ENCODE measurements around the gene IRAK1. TPM values are rescaled to one million over a fixed set of nuclear protein-coding genes. Genes with fewer than 3 reads are reported as not detected.
A peak's percentile ranks its signal among the peaks of the same experiment; 100 is the strongest.

The IRAK1 gene
- total RNA-seq, 1 experiment from 2014 or later = 38.1 TPM

- peak; percentile 80 for DNase-seq (ENCODE audit: low read depth)
Measured at GRCh38 chrX:153971450-153972367, 48.0 kb downstream of the IRAK1 start, which contains the start of gene HCFC1. HCFC1 (minus strand) TSS chrX:153971818; CDS start chrX:153970840, 978 bp downstream.

- peak; percentile 81 for DNase-seq (ENCODE audit: low read depth)
Measured at GRCh38 chrX:153971124-153971449, 48.6 kb downstream of the IRAK1 start.

GRCh38 chrX:153970357-153971123 lies 49.2 kb downstream of the IRAK1 start:
- DNase-seq (ENCODE audit: low read depth) = peak; percentile 65

- no peak for DNase-seq (ENCODE audit: low read depth)
Measured at GRCh38 chrX:153969904-153970356, 49.8 kb downstream of the IRAK1 start.

- no peak for DNase-seq (ENCODE audit: low read depth)
Measured at GRCh38 chrX:153969125-153969903, 50.4 kb downstream of the IRAK1 start.

GRCh38 chrX:153968754-153969124 lies 51.0 kb downstream of the IRAK1 start:
- no peak for DNase-seq (ENCODE audit: low read depth)

- no peak for DNase-seq (ENCODE audit: low read depth)
Measured at GRCh38 chrX:153968255-153968654, 51.4 kb downstream of the IRAK1 start.

- DNase-seq (ENCODE audit: low read depth) = no peak
Measured at GRCh38 chrX:153967536-153968224, 52.0 kb downstream of the IRAK1 start.

- DNase-seq (ENCODE audit: low read depth) = no peak
Measured at GRCh38 chrX:153966841-153967535, 52.7 kb downstream of the IRAK1 start.

- no peak for DNase-seq (ENCODE audit: low read depth)
Measured at GRCh38 chrX:153966283-153966688, 53.4 kb downstream of the IRAK1 start.

GRCh38 chrX:153965406-153965805 lies 54.3 kb downstream of the IRAK1 start:
- no peak for DNase-seq (ENCODE audit: low read depth)

- DNase-seq (ENCODE audit: low read depth) = no peak
Measured at GRCh38 chrX:153964105-153964504, 55.6 kb downstream of the IRAK1 start.

GRCh38 chrX:153963546-153963945 lies 56.2 kb downstream of the IRAK1 start:
- DNase-seq (ENCODE audit: low read depth) = no peak

- DNase-seq (ENCODE audit: low read depth) = no peak
Measured at GRCh38 chrX:153961292-153961691, 58.4 kb downstream of the IRAK1 start.

GRCh38 chrX:153960786-153961185 lies 58.9 kb downstream of the IRAK1 start:
- no peak for DNase-seq (ENCODE audit: low read depth)

Other genes with a start within 250 kb of the IRAK1 start
- gene SRPK3, start 238.9 kb downstream of the IRAK1 start, total RNA-seq (2014; rRNA removed; shearing (Covaris generic)) = 0.12 and 1.1 TPM in 2 replicates
- 67.7 and 69.4 TPM in 2 replicates for gene IDH3G, start 225.5 kb downstream of the IRAK1 start, total RNA-seq (2014; rRNA removed; shearing (Covaris generic))
- gene SSR4, start 225.2 kb downstream of the IRAK1 start, total RNA-seq (2014; rRNA removed; shearing (Covaris generic)) = 203 and 247 TPM in 2 replicates
- 0.12 and 0.68 TPM in 2 replicates for gene PDZD4, start 189.4 kb downstream of the IRAK1 start, total RNA-seq (2014; rRNA removed; shearing (Covaris generic))
- gene L1CAM, start 133.7 kb downstream of the IRAK1 start, total RNA-seq (2014; rRNA removed; shearing (Covaris generic)) = 49.5 and 58.9 TPM in 2 replicates
- 0.20 TPM in 1 of 2 replicates, not detected in the other for gene AVPR2, start 115.2 kb downstream of the IRAK1 start, total RNA-seq (2014; rRNA removed; shearing (Covaris generic))
- gene ARHGAP4, start 93.6 kb downstream of the IRAK1 start, total RNA-seq (2014; rRNA removed; shearing (Covaris generic)) = 0.29 and 1.9 TPM in 2 replicates
- gene NAA10, start 84.9 kb downstream of the IRAK1 start, total RNA-seq (2014; rRNA removed; shearing (Covaris generic)) = 96.4 and 136 TPM in 2 replicates
- gene RENBP, start 75.3 kb downstream of the IRAK1 start, total RNA-seq (2014; rRNA removed; shearing (Covaris generic)) = 1.7 and 1.9 TPM in 2 replicates
- 21.6 and 23.6 TPM in 2 replicates for gene HCFC1, start 48.1 kb downstream of the IRAK1 start, total RNA-seq (2014; rRNA removed; shearing (Covaris generic))
- 5.8 and 6.6 TPM in 2 replicates for gene TMEM187, start 47.1 kb downstream of the IRAK1 start, total RNA-seq (2014; rRNA removed; shearing (Covaris generic))
- gene MECP2, start 77.8 kb upstream of the IRAK1 start, total RNA-seq (2014; rRNA removed; shearing (Covaris generic)) = 12.5 and 12.9 TPM in 2 replicates
- not detected in 2 replicates for gene OPN1LW, start 124.3 kb upstream of the IRAK1 start, total RNA-seq (2014; rRNA removed; shearing (Covaris generic))
- gene OPN1MW, start 162.7 kb upstream of the IRAK1 start, total RNA-seq (2014; rRNA removed; shearing (Covaris generic)) = not detected in 2 replicates
- not detected in 2 replicates for gene OPN1MW2, start 199.9 kb upstream of the IRAK1 start, total RNA-seq (2014; rRNA removed; shearing (Covaris generic))
- not detected in 2 replicates for gene OPN1MW3, start 237.7 kb upstream of the IRAK1 start, total RNA-seq (2014; rRNA removed; shearing (Covaris generic))

All from RPMI7951 (cell line).